GM19239 (cell line): ENCODE data around the gene SH3D19.

Source experiments
- DNase-seq: peaks from one replicate; pipeline ENCODE4 v3.0.0; 2011; ENCODE audit warnings: low spot score; ENCODE audit not compliant: insufficient read length
- FAIRE-seq: peaks from 2 replicates; lab custom pipeline; 2011; peaks lifted over from hg19 to GRCh38; lab: Jason Lieb, UNC

SH3D19 gene

GRCh38 chr4:151325111-151325948 lies at the start of gene SH3D19:
TSS of gene SH3D19 (minus strand) at chr4:151325605. CDS start at chr4:151325352, 253 bp downstream.
- no peak for FAIRE-seq
- DNase-seq = no peak

- FAIRE-seq = peak; percentile 92
- peak; percentile 63 for DNase-seq
These were observed 37.2 kb upstream of the SH3D19 start for GRCh38 chr4:151362404-151363164.

GRCh38 chr4:151361966-151362365 lies 36.6 kb upstream of the SH3D19 start:
- no peak for FAIRE-seq
- no peak for DNase-seq

- DNase-seq = no peak
- FAIRE-seq = no peak
These were observed 35.7 kb upstream of the SH3D19 start for GRCh38 chr4:151361126-151361525.

GRCh38 chr4:151359576-151359975 lies 34.2 kb upstream of the SH3D19 start:
- DNase-seq (no peak), FAIRE-seq (no peak)

- no peak for FAIRE-seq
These were observed 32.9 kb upstream of the SH3D19 start for GRCh38 chr4:151358266-151358665.

GRCh38 chr4:151356510-151356909 lies 31.1 kb upstream of the SH3D19 start:
- DNase-seq (no peak), FAIRE-seq (no peak)

More at GRCh38 chr4:151358266-151358665, 32.9 kb upstream of the SH3D19 start:
- DNase-seq = no peak

GRCh38 chr4:151355155-151355554 lies 29.8 kb upstream of the SH3D19 start:
- FAIRE-seq (no peak), DNase-seq (no peak)

GRCh38 chr4:151347490-151348235 lies 22.3 kb upstream of the SH3D19 start:
- DNase-seq (no peak), FAIRE-seq (no peak)

- DNase-seq (no peak), FAIRE-seq (no peak)
These were observed 19.5 kb upstream of the SH3D19 start for GRCh38 chr4:151344948-151345347.

GRCh38 chr4:151340751-151341385 lies 15.5 kb upstream of the SH3D19 start:
- no peak for DNase-seq
- FAIRE-seq = no peak

- DNase-seq (no peak), FAIRE-seq (no peak)
These were observed 14.1 kb upstream of the SH3D19 start for GRCh38 chr4:151339467-151339866.

- no peak for DNase-seq
- no peak for FAIRE-seq
These were observed 6.1 kb upstream of the SH3D19 start for GRCh38 chr4:151331276-151332042.

- no peak for DNase-seq
- no peak for FAIRE-seq
These were observed 4.0 kb upstream of the SH3D19 start for GRCh38 chr4:151329217-151330007.

- FAIRE-seq (no peak), DNase-seq (no peak)
These were observed 493 bp upstream of the SH3D19 start for GRCh38 chr4:151325949-151326246.

GRCh38 chr4:151324752-151325110 lies 674 bp downstream of the SH3D19 start:
- FAIRE-seq = no peak
- DNase-seq = no peak

- no peak for FAIRE-seq
- DNase-seq = no peak
These were observed 1.2 kb downstream of the SH3D19 start for GRCh38 chr4:151324124-151324751.

GRCh38 chr4:151323667-151324066 lies 1.7 kb downstream of the SH3D19 start:
- DNase-seq (no peak), FAIRE-seq (no peak)
